ENCODE measurements around the gene WRAP73. TPM values are rescaled to one million over a fixed set of nuclear protein-coding genes. Genes with fewer than 3 reads are reported as not detected.
A peak's percentile ranks its signal among the peaks of the same experiment; 100 is the strongest.

The WRAP73 gene
- total and polyA plus RNA-seq, 9 of the 15 experiments (the other 6 are each of a cell fraction or from before 2014, with no cell fraction given), result 4.3 to 51.8 (median 30.1) TPM

DNA sequence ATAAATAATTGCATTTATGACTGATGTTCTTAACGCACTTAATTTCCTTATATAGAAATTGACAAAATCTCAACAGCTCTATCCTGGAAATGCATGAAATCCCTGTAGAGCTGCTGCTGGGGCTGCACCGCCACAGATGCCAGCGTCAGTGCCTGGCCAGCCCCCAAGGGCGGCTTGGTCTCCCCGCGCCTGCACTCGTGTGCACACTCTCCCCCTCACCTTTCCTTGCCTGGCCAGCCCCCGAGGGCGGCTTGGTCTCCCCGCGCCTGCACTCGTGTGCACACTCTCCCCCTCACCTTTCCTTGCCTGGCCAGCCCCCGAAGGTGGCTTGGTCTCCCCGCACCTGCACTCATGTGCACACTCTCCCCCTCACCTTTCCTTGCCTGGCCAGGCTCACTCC is 13.8 kb downstream of the WRAP73 start (continued):
- TF ChIP-seq, protein P1, sequence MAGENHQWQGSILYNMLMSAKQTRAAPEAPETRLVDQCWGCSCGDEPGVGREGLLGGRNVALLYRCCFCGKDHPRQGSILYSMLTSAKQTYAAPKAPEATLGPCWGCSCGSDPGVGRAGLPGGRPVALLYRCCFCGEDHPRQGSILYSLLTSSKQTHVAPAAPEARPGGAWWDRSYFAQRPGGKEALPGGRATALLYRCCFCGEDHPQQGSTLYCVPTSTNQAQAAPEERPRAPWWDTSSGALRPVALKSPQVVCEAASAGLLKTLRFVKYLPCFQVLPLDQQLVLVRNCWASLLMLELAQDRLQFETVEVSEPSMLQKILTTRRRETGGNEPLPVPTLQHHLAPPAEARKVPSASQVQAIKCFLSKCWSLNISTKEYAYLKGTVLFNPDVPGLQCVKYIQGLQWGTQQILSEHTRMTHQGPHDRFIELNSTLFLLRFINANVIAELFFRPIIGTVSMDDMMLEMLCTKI (IDR thresholded peaks at IDR 0.05; ENCODE audit: partially characterized antibody), result no peak
- TF ChIP-seq, protein P2, sequence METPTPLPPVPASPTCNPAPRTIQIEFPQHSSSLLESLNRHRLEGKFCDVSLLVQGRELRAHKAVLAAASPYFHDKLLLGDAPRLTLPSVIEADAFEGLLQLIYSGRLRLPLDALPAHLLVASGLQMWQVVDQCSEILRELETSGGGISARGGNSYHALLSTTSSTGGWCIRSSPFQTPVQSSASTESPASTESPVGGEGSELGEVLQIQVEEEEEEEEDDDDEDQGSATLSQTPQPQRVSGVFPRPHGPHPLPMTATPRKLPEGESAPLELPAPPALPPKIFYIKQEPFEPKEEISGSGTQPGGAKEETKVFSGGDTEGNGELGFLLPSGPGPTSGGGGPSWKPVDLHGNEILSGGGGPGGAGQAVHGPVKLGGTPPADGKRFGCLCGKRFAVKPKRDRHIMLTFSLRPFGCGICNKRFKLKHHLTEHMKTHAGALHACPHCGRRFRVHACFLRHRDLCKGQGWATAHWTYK (CRISPR knock-in tag; IDR thresholded peaks at IDR 0.05), result no peak

DNA sequence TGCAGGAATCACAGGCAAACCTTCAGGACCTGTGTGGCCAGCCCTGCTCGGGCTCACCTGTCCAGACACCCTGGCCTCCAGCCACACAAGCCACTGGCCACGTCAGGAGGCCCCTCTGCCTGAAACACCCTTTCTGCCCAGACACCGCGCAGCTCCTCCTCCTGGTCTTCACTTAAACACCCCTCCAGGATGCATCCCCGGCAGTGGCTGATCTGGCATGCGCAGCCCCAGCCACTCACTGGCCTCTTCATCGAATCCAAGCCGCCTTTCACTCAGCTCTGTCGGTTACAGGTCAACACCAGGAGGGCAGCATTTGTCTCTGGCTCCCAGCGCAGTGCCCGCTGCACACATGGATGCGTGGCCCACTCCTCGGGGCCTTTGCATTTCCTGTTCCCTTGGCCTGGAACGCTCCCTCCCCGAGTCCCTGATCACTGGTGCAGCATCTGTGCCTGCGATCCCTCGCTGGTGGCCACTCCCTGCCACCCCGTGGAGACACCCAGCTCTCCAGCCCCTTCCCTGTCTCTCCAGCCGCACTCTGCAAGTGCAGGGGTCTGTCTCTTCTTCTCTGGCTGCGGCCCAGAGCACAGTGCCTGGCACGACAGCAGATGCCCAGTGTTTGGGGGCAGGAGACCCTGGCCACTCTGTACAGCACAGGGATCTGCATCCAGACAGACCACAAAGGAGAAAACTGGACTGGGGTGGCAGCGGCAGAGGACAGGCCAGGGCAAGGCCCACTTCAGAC is 15.7 kb downstream of the WRAP73 start:
- Histone ChIP-seq H3K36me3 (ENCODE audit: control insufficient read depth, insufficient read depth, low read length) (peaks cover 60% of the 10 kb centered on the region; the same call in 2 of the 3 replicates), H3K9ac (ENCODE audit: insufficient read depth in 1 of 2, low read depth in 2 of 2, low read length in 2 of 2) (peak overlapping the region in 1 of 2 experiments; percentile 50; a peak in 1 of 4 replicates), H4K20me1 (replicated peaks; ENCODE audit: control insufficient read depth, insufficient read depth, low read length) (no peaks in the 10 kb centered on the region), H3K9me3 (replicated peaks; ENCODE audit: control insufficient read depth, insufficient read depth, low read depth, low read length) (no peaks in the 10 kb centered on the region), H2AFZ (ENCODE audit: low read depth, low read length) (no peak overlapping the region), H3K79me2 (ENCODE audit: control insufficient read depth, insufficient read depth, low read length) (no peaks in the 10 kb centered on the region), H3K27ac (ENCODE audit: extremely low read depth, low read depth, low read length) (no peak overlapping the region), H3K4me2 (ENCODE audit: insufficient read depth, low read length) (no peak overlapping the region), H3K4me3 (no peak overlapping the region), H3K27me3 (ENCODE audit: control insufficient read depth in 2 of 2, insufficient read depth in 2 of 2, low read length in 2 of 2) (no peaks in the 10 kb centered on the region), H3K9me1 (ENCODE audit: control insufficient read depth, insufficient read depth, low read length) (no peaks in the 10 kb centered on the region), H3K4me1 (replicated peaks in 1 of 2; ENCODE audit: control insufficient read depth in 2 of 2, insufficient read depth in 2 of 2, low read length in 2 of 2) (peaks cover 0 to 13% of the 10 kb centered on the region in 2 experiments; a peak in 1 of 5 replicates)
- CTCF ChIA-PET (ENCODE audit: low intra/inter-chr PET ratio), result no interaction called here
- no TSS peak for BruUV-seq (replicated peaks)
- POLR2A ChIA-PET, result interaction anchor here (1.2 kb wide), 1 partner anchor 8 kb away, joined by 4 read pairs; no protein-coding TSS in a partner anchor
- intact Hi-C loops (cut with micrococcal nuclease), result no loop called here
- TF ChIP-seq MCM3 (IDR thresholded peaks at IDR 0.05) (no peak), SOX6 (IDR thresholded peaks at IDR 0.05) (no peak)
- TF ChIP-seq, protein P3, sequence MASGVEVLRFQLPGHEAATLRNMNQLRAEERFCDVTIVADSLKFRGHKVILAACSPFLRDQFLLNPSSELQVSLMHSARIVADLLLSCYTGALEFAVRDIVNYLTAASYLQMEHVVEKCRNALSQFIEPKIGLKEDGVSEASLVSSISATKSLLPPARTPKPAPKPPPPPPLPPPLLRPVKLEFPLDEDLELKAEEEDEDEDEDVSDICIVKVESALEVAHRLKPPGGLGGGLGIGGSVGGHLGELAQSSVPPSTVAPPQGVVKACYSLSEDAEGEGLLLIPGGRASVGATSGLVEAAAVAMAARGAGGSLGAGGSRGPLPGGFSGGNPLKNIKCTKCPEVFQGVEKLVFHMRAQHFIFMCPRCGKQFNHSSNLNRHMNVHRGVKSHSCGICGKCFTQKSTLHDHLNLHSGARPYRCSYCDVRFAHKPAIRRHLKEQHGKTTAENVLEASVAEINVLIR (CRISPR knock-in tag; IDR thresholded peaks at IDR 0.05), result no peak
- FAIRE-seq, result no peak
- DNase-seq (ENCODE audit: extremely low read depth in 1 of 4, low spot score in 3 of 4), result no peak
- ATAC-seq, result no peak
- in situ Hi-C loops (cut with MboI), result no loop called here
- WGBS (ENCODE audit: insufficient coverage, low coverage, missing lambda C conversion rate), result 85% methylated on average over 20 of the region's 22 CpGs
